Endothelial cell of umbilical vein (primary cell): ENCODE data around the gene WRAP73. TPM values are rescaled to one million over a fixed set of nuclear protein-coding genes. Genes with fewer than 3 reads are reported as not detected.

Source experiments
- BruUV-seq: library from RNA; stranded (reverse); fragments of 400-500 nt; replicated peaks from 2 replicates; lab custom pipeline; 2021; lab: Mats Ljungman, UMichigan
- CTCF ChIA-PET: fragments of 300-600, 350-600 bp; sonication (Branson Sonifier 250); formaldehyde crosslinking; loops from one replicate; lab custom pipeline; 2021; ENCODE audit warnings: antibody characterized with exemption, inconsistent platforms; lab: Charles Lee
- POLR2A ChIA-PET: fragments of 300-600, 350-600 bp; sonication (Branson Sonifier 250); formaldehyde crosslinking; loops from one replicate; lab custom pipeline; 2021; ENCODE audit warnings: antibody characterized with exemption, inconsistent platforms; lab: Charles Lee
- DNase-seq: peaks from one replicate; pipeline ENCODE4 v3.0.0-alpha.2; 2011; ENCODE audit warnings: low read depth, low spot score
- FAIRE-seq: peaks from 2 replicates; lab custom pipeline; 2011; peaks lifted over from hg19 to GRCh38; lab: Jason Lieb, UNC
- H2AFZ ChIP-seq: 2 replicates; pipeline ENCODE4 v1.6.0; 2012; ENCODE audit warnings: low read depth, low read length, control low read depth, inconsistent platforms
- H3K27ac ChIP-seq: 2 replicates; pipeline ENCODE4 v1.5.1; 2011; ENCODE audit warnings: low read depth, mild to moderate bottlenecking, control low read depth, low read length, moderate library complexity; ENCODE audit not compliant: insufficient read depth
- H3K27me3 ChIP-seq, 2 experiments: 2 replicates each; pipeline versions ENCODE4 v1.6.0 to v1.6.1; 2011; ENCODE audit warnings: low read length in 2 of 2, mixed read lengths in 1 of 2; ENCODE audit not compliant: control insufficient read depth in 2 of 2, insufficient read depth in 2 of 2
- H3K36me3 ChIP-seq, 2 experiments: 2 replicates in 1 of 2; 3 replicates in 1 of 2; pipeline ENCODE4 v1.5.1; 2011; ENCODE audit warnings: low read length in 2 of 2, mild to moderate bottlenecking in 1 of 2, moderate library complexity in 1 of 2; ENCODE audit not compliant: control insufficient read depth in 2 of 2, insufficient read depth in 2 of 2; ENCODE audit errors: extremely low read depth in 1 of 2
- H3K4me1 ChIP-seq: 3 replicates; pipeline ENCODE4 v1.5.1; 2011; ENCODE audit warnings: mild to moderate bottlenecking, low read length; ENCODE audit not compliant: control insufficient read depth, insufficient read depth; ENCODE audit errors: extremely low read depth
- H3K4me2 ChIP-seq: 2 replicates; pipeline ENCODE4 v1.6.1; 2011; ENCODE audit warnings: low read length, control low read depth, mixed read lengths; ENCODE audit not compliant: insufficient read depth
- H3K4me3 ChIP-seq, 3 experiments: fragments of 200-600 bp in 1 of 3; sonication (generic), shearing (Covaris generic) in 1 of 3; replicated peaks in 1 of 3; 2 replicates each; pipeline ENCODE4 v1.5.1; 2011 to 2016; ENCODE audit warnings: control low read depth in 3 of 3, low read length in 3 of 3, mild to moderate bottlenecking in 2 of 3, inconsistent platforms in 1 of 3, low read depth in 1 of 3, moderate library complexity in 1 of 3; ENCODE audit not compliant: insufficient read depth in 1 of 3
- H3K79me2 ChIP-seq: 2 replicates; pipeline ENCODE4 v1.6.0; 2012; ENCODE audit warnings: low read length, inconsistent platforms; ENCODE audit not compliant: control insufficient read depth, insufficient read depth
- H3K9ac ChIP-seq: replicated peaks from 2 replicates; pipeline ENCODE3; 2011; ENCODE audit warnings: low read length, control low read depth; ENCODE audit not compliant: insufficient read depth; ENCODE audit errors: extremely low read depth
- H3K9me1 ChIP-seq: replicated peaks from 3 replicates; pipeline ENCODE4 v1.6.0; 2011; ENCODE audit warnings: mild to moderate bottlenecking, low read length; ENCODE audit not compliant: control insufficient read depth, insufficient read depth; ENCODE audit errors: extremely low read depth
- H3K9me3 ChIP-seq: replicated peaks from 2 replicates; pipeline ENCODE4 v1.5.1; 2012; ENCODE audit warnings: low read length, inconsistent platforms; ENCODE audit not compliant: control insufficient read depth, insufficient read depth
- H4K20me1 ChIP-seq: replicated peaks from 2 replicates; pipeline ENCODE3; 2011; ENCODE audit warnings: mild to moderate bottlenecking, low read length; ENCODE audit not compliant: control insufficient read depth, insufficient read depth; ENCODE audit errors: extremely low read depth
- CTCF ChIP-seq, 2 donors: IDR thresholded peaks; 1 replicate in 1 of 2; 2 replicates in 1 of 2; pipeline ENCODE4 v1.5.1; 2011; ENCODE audit warnings: low read length in 2 of 2, mild to moderate bottlenecking in 2 of 2, moderate library complexity in 2 of 2, control low read depth in 1 of 2, inconsistent platforms in 1 of 2, low read depth in 1 of 2; ENCODE audit not compliant: insufficient read depth in 1 of 2; ENCODE audit errors: extremely low read depth in 1 of 2
- EZH2 ChIP-seq: IDR thresholded peaks from 2 replicates; pipeline ENCODE4 v1.6.1; 2012; ENCODE audit warnings: borderline replicate concordance, low read depth, mild to moderate bottlenecking, moderate library complexity, low read length, inconsistent platforms; ENCODE audit not compliant: severe bottlenecking
- FOS ChIP-seq: IDR thresholded peaks from 2 replicates; pipeline ENCODE4 v1.6.1; 2011; ENCODE audit warnings: mild to moderate bottlenecking, low read length, moderate library complexity, borderline replicate concordance; ENCODE audit not compliant: insufficient read depth
- GATA2 ChIP-seq: IDR thresholded peaks from 2 replicates; pipeline ENCODE4 v1.7.0; 2011; ENCODE audit warnings: low read depth, mild to moderate bottlenecking, moderate library complexity, mixed read lengths, low read length; ENCODE audit not compliant: insufficient read length, insufficient read depth
- JUN ChIP-seq: IDR thresholded peaks from 2 replicates; pipeline ENCODE4 v1.6.1; 2011; ENCODE audit warnings: borderline replicate concordance, low read depth; ENCODE audit not compliant: insufficient read length, insufficient read depth
- MAX ChIP-seq: IDR thresholded peaks from 2 replicates; pipeline ENCODE4 v1.6.1; 2011; ENCODE audit not compliant: insufficient read depth, insufficient read length
- MYC ChIP-seq: IDR thresholded peaks from one replicate; pipeline ENCODE4 v1.6.1; 2011; ENCODE audit warnings: mild to moderate bottlenecking, low read depth, low read length
- POLR2A ChIP-seq: IDR thresholded peaks from 2 replicates; pipeline ENCODE4 v1.6.1; 2012; ENCODE audit warnings: low read depth, mild to moderate bottlenecking, control low read depth, low read length
- POLR2AphosphoS5 ChIP-seq: IDR thresholded peaks from 2 replicates; pipeline ENCODE4 v1.6.1; 2012; ENCODE audit warnings: low read depth, mild to moderate bottlenecking, control low read depth, low read length, moderate library complexity; ENCODE audit not compliant: insufficient read depth
- dilution Hi-C: fragments of 300-500 bp; cut with MboI; formaldehyde crosslinking; loops from one replicate; pipeline ENCODE4 v1.15.0; 2019; ENCODE audit warnings: low sequenced_read_pairs; ENCODE audit not compliant: extremely low pct_ligation_motif_present
- intact Hi-C: fragments of 100-400 bp; cut with micrococcal nuclease; formaldehyde crosslinking; loops from one replicate; pipeline ENCODE4 v1.10.0; 2022
- polyA plus RNA-seq, 4 experiments: library from polyadenylated mRNA; depleted of rRNA in 3 of 4; stranded (reverse) in 3 of 4; unstranded in 1 of 4; fragments of >200 nt; gene quantifications; 2 replicates each; pipeline versions ENCODE4 v1.2.1 to v1.2.3, GENCODE V29; 2011 to 2012; ENCODE audit warnings: missing spikeins in 1 of 4
- total RNA-seq: library from RNA; stranded (reverse); gene quantifications from 2 replicates; pipeline ENCODE4 v1.2.3, GENCODE V29; 2021

WRAP73 gene
- total and polyA plus RNA-seq, 2 donors (not counting 3 experiments of a cell fraction or from before 2014, with no cell fraction given), result 23.0 to 50.7 TPM

- ChIA-PET CTCF (interaction anchor here (1.1 to 2.2 kb wide), 4 partner anchors 9 to 39 kb away, joined by 3 to 10 read pairs (median 4); no protein-coding TSS in a partner anchor), POLR2A (no interaction called here)
- H4K20me1 ChIP-seq, result no peaks in the 10 kb centered on the region
- no peak for DNase-seq
- H3K9me1 ChIP-seq, result no peaks in the 10 kb centered on the region
- H3K9me3 ChIP-seq, result no peaks in the 10 kb centered on the region
- FAIRE-seq, result no peak
- no peaks in the 10 kb centered on the region for H3K79me2 ChIP-seq
- H3K27me3 ChIP-seq, result no peaks in the 10 kb centered on the region
- H3K36me3 ChIP-seq, result no peaks in the 10 kb centered on the region
- no peak overlapping the region for H2AFZ ChIP-seq
- H3K27ac ChIP-seq, result no peak overlapping the region
- TF ChIP-seq JUN, result no peak
- no peak for TF ChIP-seq MYC
- no peak for TF ChIP-seq GATA2
- TF ChIP-seq FOS, result no peak
- no peak for TF ChIP-seq POLR2AphosphoS5
- no peak for TF ChIP-seq CTCF (IDR thresholded peaks at IDR 0.05; ENCODE audit: extremely low read depth in 1 of 2, insufficient read depth in 1 of 2, low read depth in 1 of 2, low read length in 2 of 2)
- TF ChIP-seq MAX, result no peak
- TF ChIP-seq EZH2, result no peak
- TF ChIP-seq POLR2A, result no peak
- H3K9ac ChIP-seq, result no peak overlapping the region
- dilution Hi-C loops, result no loop called here
- H3K4me1 ChIP-seq, result no peaks in the 10 kb centered on the region
- intact Hi-C loops, result no loop called here
- no TSS peak for BruUV-seq
- H3K4me2 ChIP-seq, result no peak overlapping the region
- no peak overlapping the region for H3K4me3 ChIP-seq
These were observed 36.0 kb upstream of the WRAP73 start for GRCh38 chr1:3685906-3686305.
